Loucy (cell line): ENCODE measurements around the gene ELAVL1.

Source experiments
- H2AFZ ChIP-seq: fragments of 200-600 bp; sonication (generic); 2 replicates; pipeline ENCODE4 v1.6.0; 2016; ENCODE audit warnings: antibody characterized with exemption, mild to moderate bottlenecking, low read length, moderate library complexity
- H3F3A ChIP-seq: fragments of 200-600 bp; 2 replicates; pipeline ENCODE4 v1.6.0; 2016; ENCODE audit warnings: antibody characterized with exemption, low read depth, mild to moderate bottlenecking
- H3K27me3 ChIP-seq: fragments of 200-600 bp; sonication (generic); 2 replicates; pipeline ENCODE4 v1.6.1; 2014; ENCODE audit warnings: low read length, mild to moderate bottlenecking; ENCODE audit not compliant: insufficient read depth, poor library complexity, severe bottlenecking
- H3K36me3 ChIP-seq: fragments of 200-600 bp; sonication (generic); 2 replicates; pipeline ENCODE4 v1.6.1; 2016; ENCODE audit warnings: low read length; ENCODE audit not compliant: insufficient read depth
- H3K4me1 ChIP-seq: fragments of 200-600 bp; sonication (generic); 2 replicates; pipeline ENCODE4 v1.5.1; 2014; ENCODE audit warnings: low read length, mild to moderate bottlenecking; ENCODE audit not compliant: insufficient read depth, poor library complexity, severe bottlenecking
- H3K4me2 ChIP-seq: fragments of 200-600 bp; sonication (generic); 2 replicates; pipeline ENCODE4 v1.6.0; 2014; ENCODE audit warnings: antibody characterized with exemption, low read length, low read depth, mild to moderate bottlenecking; ENCODE audit not compliant: poor library complexity, severe bottlenecking
- H3K4me3 ChIP-seq: fragments of 200-600 bp; sonication (generic); 2 replicates; pipeline ENCODE4 v1.5.1; 2014; ENCODE audit warnings: low read length, mild to moderate bottlenecking, mixed read lengths; ENCODE audit not compliant: poor library complexity, severe bottlenecking
- H3K79me2 ChIP-seq: fragments of 200-600 bp; sonication (generic); 2 replicates; pipeline ENCODE4 v1.6.1; 2014; ENCODE audit warnings: low read length; ENCODE audit not compliant: insufficient read depth
- H3K9ac ChIP-seq: fragments of 200-600 bp; sonication (generic); 2 replicates; pipeline ENCODE4 v1.6.0; 2014; ENCODE audit warnings: mild to moderate bottlenecking, low read depth, low read length, moderate library complexity; ENCODE audit not compliant: poor library complexity, severe bottlenecking
- H3K9me2 ChIP-seq: fragments of 200-600 bp; sonication (generic); replicated peaks from 2 replicates; pipeline ENCODE4 v1.6.1; 2016; ENCODE audit warnings: low read depth, low read length, mixed read lengths
- H3K9me3 ChIP-seq: fragments of 200-600 bp; sonication (generic); 2 replicates; pipeline ENCODE4 v1.6.1; 2014; ENCODE audit warnings: mild to moderate bottlenecking, antibody characterized with exemption, low read length, low read depth; ENCODE audit not compliant: insufficient read depth
- H4K20me1 ChIP-seq: fragments of 200-600 bp; sonication (generic); 2 replicates; pipeline ENCODE4 v1.6.0; 2014; ENCODE audit warnings: antibody characterized with exemption, low read length, mild to moderate bottlenecking; ENCODE audit not compliant: insufficient read depth, poor library complexity, severe bottlenecking
- CTCF ChIP-seq: fragments of 200-600 bp; sonication (generic); conservative IDR thresholded peaks from 2 replicates; pipeline ENCODE4 v1.5.1; 2014; ENCODE audit warnings: mild to moderate bottlenecking, antibody characterized with exemption, low read length
- EZH2phosphoT487 ChIP-seq: fragments of 200-600 bp; IDR thresholded peaks from 2 replicates; pipeline ENCODE4 v1.6.1; 2018; ENCODE audit warnings: antibody characterized with exemption, mild to moderate bottlenecking, moderate library complexity, borderline replicate concordance

ELAVL1 gene

GRCh38 chr19:7968008-7968795, 37.2 kb downstream of the ELAVL1 start:
- no peaks in the 10 kb centered on the region for H3K9me2 ChIP-seq
- peaks cover 20% of the 10 kb centered on the region for H4K20me1 ChIP-seq
- H3K79me2 ChIP-seq = no peaks in the 10 kb centered on the region
- H3K27me3 ChIP-seq = no peaks in the 10 kb centered on the region
- no peaks in the 10 kb centered on the region for H3F3A ChIP-seq
- H3K4me3 ChIP-seq = no peak overlapping the region
- H3K4me2 ChIP-seq = no peak overlapping the region
- peaks cover 93% of the 10 kb centered on the region; the same call in 1 of the 2 replicates for H3K36me3 ChIP-seq
- H2AFZ ChIP-seq = no peak overlapping the region
- no peaks in the 10 kb centered on the region for H3K4me1 ChIP-seq
- no peak for TF ChIP-seq EZH2phosphoT487
- TF ChIP-seq CTCF = no peak
- no peak overlapping the region for H3K9ac ChIP-seq
- no peaks in the 10 kb centered on the region for H3K9me3 ChIP-seq

GRCh38 chr19:7965921-7966665, 39.3 kb downstream of the ELAVL1 start:
- Histone ChIP-seq H3F3A (no peaks in the 10 kb centered on the region), H3K9me3 (no peaks in the 10 kb centered on the region), H3K4me3 (no peak overlapping the region), H3K9ac (no peak overlapping the region), H3K4me2 (no peak overlapping the region), H3K9me2 (no peaks in the 10 kb centered on the region), H3K4me1 (no peaks in the 10 kb centered on the region), H3K79me2 (no peaks in the 10 kb centered on the region), H3K27me3 (no peaks in the 10 kb centered on the region), H3K36me3 (peaks cover 95% of the 10 kb centered on the region; the same call in 1 of the 2 replicates), H2AFZ (no peak overlapping the region), H4K20me1 (peaks cover 18% of the 10 kb centered on the region)
- no peak for TF ChIP-seq EZH2phosphoT487
- no peak for TF ChIP-seq CTCF

GRCh38 chr19:7965259-7965841, 40.1 kb downstream of the ELAVL1 start:
- TF ChIP-seq CTCF (no peak), EZH2phosphoT487 (no peak)
- Histone ChIP-seq H2AFZ (no peak overlapping the region), H3K4me3 (no peak overlapping the region), H3K79me2 (no peaks in the 10 kb centered on the region), H3K9me2 (no peaks in the 10 kb centered on the region), H3F3A (no peaks in the 10 kb centered on the region), H3K9ac (no peak overlapping the region), H3K4me2 (no peak overlapping the region), H3K4me1 (no peaks in the 10 kb centered on the region), H3K27me3 (no peaks in the 10 kb centered on the region), H3K9me3 (no peaks in the 10 kb centered on the region), H4K20me1 (peaks cover 11% of the 10 kb centered on the region), H3K36me3 (peaks cover 95% of the 10 kb centered on the region; the same call in 1 of the 2 replicates)
